ENCODE results near the gene RNF182. TPM values are rescaled to one million over a fixed set of nuclear protein-coding genes. Genes with fewer than 3 reads are reported as not detected.
A peak's percentile ranks its signal among the peaks of the same experiment; 100 is the strongest.

The RNF182 gene
- polyA plus RNA-seq, 3 donors, result not detected

DNA sequence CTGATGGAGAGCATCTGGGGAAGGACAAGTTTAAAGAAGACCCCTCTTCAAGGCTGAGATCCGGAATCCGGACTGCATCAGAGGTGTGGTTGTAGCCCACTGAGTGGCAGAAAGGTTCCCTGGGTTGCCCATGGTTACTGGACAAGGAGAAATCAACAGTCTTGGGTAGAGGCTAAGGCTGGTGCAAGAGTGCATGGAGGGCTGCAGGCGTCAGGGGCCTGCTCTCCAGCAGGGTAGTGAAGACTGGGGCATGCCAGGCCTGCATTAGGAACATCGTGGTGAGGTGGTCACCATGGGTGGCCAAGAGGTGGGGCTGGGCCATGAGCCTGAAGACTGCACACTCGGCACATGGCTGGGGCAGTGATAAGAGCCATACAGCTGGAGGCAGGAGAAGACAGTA is 91.2 kb downstream of the RNF182 start:
- H3K36me3 ChIP-seq (replicated peaks in 1 of 2; ENCODE audit: control insufficient read depth in 1 of 2, insufficient read depth in 2 of 2, low read length in 2 of 2), result no peaks in the 10 kb centered on the region
- H4K20me1 ChIP-seq (ENCODE audit: insufficient read depth, low read length), result no peaks in the 10 kb centered on the region
- Mint-ChIP-seq H3K36me3 (no peaks in the 10 kb centered on the region), H3K4me3 (no peak overlapping the region), H3K27ac (no peak overlapping the region), H3K27me3 (ENCODE audit: low read depth in 3 of 3) (peaks cover 3 to 9% (median 7%) of the 10 kb centered on the region in 3 donors), H3K4me1 (peaks cover 9% of the 10 kb centered on the region), H3K9me3 (peaks cover 0 to 7% (median 0%) of the 10 kb centered on the region in 7 donors)
- H3K4me2 ChIP-seq (replicated peaks; ENCODE audit: extremely low read depth, low read length, poor library complexity, severe bottlenecking), result no peak overlapping the region
- WGBS (ENCODE audit: insufficient coverage), result 100% methylated on average over 5 of the region's 5 CpGs
- no peak for DNase-seq
- no peaks in the 10 kb centered on the region for H3K27me3 ChIP-seq (ENCODE audit: control insufficient read depth in 2 of 2, insufficient read depth in 2 of 2, low read length in 2 of 2)
- TF ChIP-seq, protein P1, sequence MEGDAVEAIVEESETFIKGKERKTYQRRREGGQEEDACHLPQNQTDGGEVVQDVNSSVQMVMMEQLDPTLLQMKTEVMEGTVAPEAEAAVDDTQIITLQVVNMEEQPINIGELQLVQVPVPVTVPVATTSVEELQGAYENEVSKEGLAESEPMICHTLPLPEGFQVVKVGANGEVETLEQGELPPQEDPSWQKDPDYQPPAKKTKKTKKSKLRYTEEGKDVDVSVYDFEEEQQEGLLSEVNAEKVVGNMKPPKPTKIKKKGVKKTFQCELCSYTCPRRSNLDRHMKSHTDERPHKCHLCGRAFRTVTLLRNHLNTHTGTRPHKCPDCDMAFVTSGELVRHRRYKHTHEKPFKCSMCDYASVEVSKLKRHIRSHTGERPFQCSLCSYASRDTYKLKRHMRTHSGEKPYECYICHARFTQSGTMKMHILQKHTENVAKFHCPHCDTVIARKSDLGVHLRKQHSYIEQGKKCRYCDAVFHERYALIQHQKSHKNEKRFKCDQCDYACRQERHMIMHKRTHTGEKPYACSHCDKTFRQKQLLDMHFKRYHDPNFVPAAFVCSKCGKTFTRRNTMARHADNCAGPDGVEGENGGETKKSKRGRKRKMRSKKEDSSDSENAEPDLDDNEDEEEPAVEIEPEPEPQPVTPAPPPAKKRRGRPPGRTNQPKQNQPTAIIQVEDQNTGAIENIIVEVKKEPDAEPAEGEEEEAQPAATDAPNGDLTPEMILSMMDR (IDR thresholded peaks at IDR 0.05), result no peak
- intact Hi-C loops (cut with micrococcal nuclease), result no loop called here
- no peaks in the 10 kb centered on the region for H3K4me1 ChIP-seq (ENCODE audit: control insufficient read depth in 1 of 2, insufficient read depth in 2 of 2, low read length in 2 of 2)
- H3K27ac ChIP-seq (ENCODE audit: low read depth in 1 of 2, low read length in 2 of 2), result no peak overlapping the region
- no peaks in the 10 kb centered on the region for H3K9me3 ChIP-seq (replicated peaks in 1 of 2; ENCODE audit: control insufficient read depth in 1 of 2, insufficient read depth in 1 of 2, low read length in 2 of 2)
- H3K79me2 ChIP-seq (ENCODE audit: insufficient read depth, low read length), result no peaks in the 10 kb centered on the region
- no peak overlapping the region for H3K9ac ChIP-seq (ENCODE audit: insufficient read depth, low read length, poor library complexity, severe bottlenecking)
- H3K4me3 ChIP-seq (replicated peaks in 1 of 3; ENCODE audit: low read depth in 2 of 3, low read length in 3 of 3), result no peak overlapping the region
- H2AFZ ChIP-seq (ENCODE audit: insufficient read depth, low read depth, low read length, poor library complexity, severe bottlenecking), result no peak overlapping the region

GRCh38 chr6:14016432-14016831 is 91.7 kb downstream of the RNF182 start:
- 99% methylated on average over 10 of the region's 12 CpGs for WGBS (ENCODE audit: insufficient coverage)
- Mint-ChIP-seq H3K4me1 (peaks cover 8% of the 10 kb centered on the region), H3K9me3 (peaks cover 0 to 7% (median 0%) of the 10 kb centered on the region in 7 donors), H3K36me3 (no peaks in the 10 kb centered on the region), H3K27ac (peak overlapping the region in 1 of 7 donors; percentile 2), H3K4me3 (no peak overlapping the region), H3K27me3 (ENCODE audit: low read depth in 3 of 3) (peaks cover 5 to 9% (median 7%) of the 10 kb centered on the region in 3 donors)
- Histone ChIP-seq H3K36me3 (replicated peaks in 1 of 2; ENCODE audit: control insufficient read depth in 1 of 2, insufficient read depth in 2 of 2, low read length in 2 of 2) (no peaks in the 10 kb centered on the region), H3K79me2 (ENCODE audit: insufficient read depth, low read length) (no peaks in the 10 kb centered on the region), H3K9ac (ENCODE audit: insufficient read depth, low read length, poor library complexity, severe bottlenecking) (no peak overlapping the region), H3K4me1 (ENCODE audit: control insufficient read depth in 1 of 2, insufficient read depth in 2 of 2, low read length in 2 of 2) (no peaks in the 10 kb centered on the region), H3K4me2 (replicated peaks; ENCODE audit: extremely low read depth, low read length, poor library complexity, severe bottlenecking) (no peak overlapping the region), H3K4me3 (replicated peaks in 1 of 3; ENCODE audit: low read depth in 2 of 3, low read length in 3 of 3) (no peak overlapping the region), H3K9me3 (replicated peaks in 1 of 2; ENCODE audit: control insufficient read depth in 1 of 2, insufficient read depth in 1 of 2, low read length in 2 of 2) (no peaks in the 10 kb centered on the region), H2AFZ (ENCODE audit: insufficient read depth, low read depth, low read length, poor library complexity, severe bottlenecking) (no peak overlapping the region), H3K27me3 (ENCODE audit: control insufficient read depth in 2 of 2, insufficient read depth in 2 of 2, low read length in 2 of 2) (no peaks in the 10 kb centered on the region), H3K27ac (ENCODE audit: low read depth in 1 of 2, low read length in 2 of 2) (no peak overlapping the region), H4K20me1 (ENCODE audit: insufficient read depth, low read length) (no peaks in the 10 kb centered on the region)
- DNase-seq, result no peak
- TF ChIP-seq, protein P1 (IDR thresholded peaks at IDR 0.05), result no peak
- intact Hi-C loops (cut with micrococcal nuclease), result no loop called here

All from CD14-positive monocyte (primary cell).